HG03469 (cell line): ENCODE results near the gene HOXB5.

Experiments
- ATAC-seq: cut with Tn5 transposase; IDR thresholded peaks from one replicate; pipeline ENCODE4 v1.9.1; 2021; ENCODE audit warnings: mild to moderate bottlenecking, moderate library complexity, moderate number of reproducible peaks; ENCODE audit not compliant: unreplicated experiment

The HOXB5 gene

GRCh38 chr17:48605409-48605919 is 11.9 kb upstream of the HOXB5 start:
- no peak for ATAC-seq

- no peak for ATAC-seq
Observed at GRCh38 chr17:48604770-48605329, 11.3 kb upstream of the HOXB5 start, which contains the start of gene HOXB6. Gene HOXB6, minus strand, starts transcription at chr17:48604986. Its CDS starts 6,836 bp downstream, at chr17:48598150.

GRCh38 chr17:48603959-48604769 is 10.6 kb upstream of the HOXB5 start:
- ATAC-seq: no peak

- ATAC-seq: no peak
Observed at GRCh38 chr17:48601539-48602425, 8.2 kb upstream of the HOXB5 start.

GRCh38 chr17:48601207-48601538 is 7.6 kb upstream of the HOXB5 start:
- no peak for ATAC-seq

GRCh38 chr17:48600244-48601098 is 6.9 kb upstream of the HOXB5 start:
- ATAC-seq: no peak

- ATAC-seq: no peak
Observed at GRCh38 chr17:48599354-48599753, 5.8 kb upstream of the HOXB5 start.

- no peak for ATAC-seq
Observed at GRCh38 chr17:48598736-48599135, 5.2 kb upstream of the HOXB5 start.

- no peak for ATAC-seq
Observed at GRCh38 chr17:48597778-48598631, 4.4 kb upstream of the HOXB5 start.

GRCh38 chr17:48597528-48597777 is 3.9 kb upstream of the HOXB5 start:
- ATAC-seq: no peak

- no peak for ATAC-seq
Observed at GRCh38 chr17:48596735-48597527, 3.4 kb upstream of the HOXB5 start.

GRCh38 chr17:48596000-48596734 is 2.6 kb upstream of the HOXB5 start:
- ATAC-seq: no peak

- no peak for ATAC-seq
Observed at GRCh38 chr17:48595278-48595999, 1.9 kb upstream of the HOXB5 start.

GRCh38 chr17:48594538-48595277 is 1.1 kb upstream of the HOXB5 start:
- ATAC-seq: no peak

GRCh38 chr17:48593840-48594537 is 410 bp upstream of the HOXB5 start:
- no peak for ATAC-seq

GRCh38 chr17:48592577-48592976 is 1.0 kb downstream of the HOXB5 start:
- no peak for ATAC-seq
